H1 (cell line): ENCODE measurements around the gene KRTAP10-8. TPM values are rescaled to one million over a fixed set of nuclear protein-coding genes. Genes with fewer than 3 reads are reported as not detected.

Experiments used
- CTCF ChIA-PET: fragments of 300-600 bp; sonication (Branson Sonifier 250); formaldehyde crosslinking; loops from one replicate; lab custom pipeline; 2021; ENCODE audit not compliant: partially characterized antibody; lab: Charles Lee
- POLR2A ChIA-PET: fragments of 300-600 bp; sonication (Branson Sonifier 250); formaldehyde crosslinking; loops from one replicate; lab custom pipeline; 2021; ENCODE audit warnings: inconsistent platforms; ENCODE audit not compliant: partially characterized antibody; lab: Charles Lee
- DNase-seq, 2 experiments: peaks; one replicate each; pipeline versions ENCODE4 v3.0.0 to v3.0.0-alpha.2; 2010 to 2022; ENCODE audit warnings: low spot score in 2 of 2, low read depth in 1 of 2, mixed read lengths in 1 of 2
- FAIRE-seq: peaks from 2 replicates; lab custom pipeline; 2011; peaks lifted over from hg19 to GRCh38; lab: Jason Lieb, UNC
- H2AFZ ChIP-seq: 2 replicates; pipeline ENCODE4 v1.8.1; 2012; ENCODE audit warnings: low read length, inconsistent platforms
- H2AK5ac ChIP-seq: 2 replicates; pipeline ENCODE4 v1.6.1; 2013; ENCODE audit warnings: low read depth, low read length
- H2BK120ac ChIP-seq: replicated peaks from 2 replicates; pipeline ENCODE3; 2013; ENCODE audit warnings: low read depth, low read length, inconsistent platforms
- H2BK12ac ChIP-seq: 2 replicates; pipeline ENCODE4 v1.6.1; 2013; ENCODE audit warnings: low read depth, low read length
- H2BK15ac ChIP-seq: 2 replicates; pipeline ENCODE4 v1.6.1; 2013; ENCODE audit warnings: low read length
- H2BK20ac ChIP-seq: 2 replicates; pipeline ENCODE4 v1.6.1; 2013; ENCODE audit warnings: low read length
- H2BK5ac ChIP-seq: 2 replicates; pipeline ENCODE4 v1.6.1; 2013; ENCODE audit warnings: low read depth, low read length
- H3K14ac ChIP-seq: 2 replicates; pipeline ENCODE4 v1.6.1; 2013; ENCODE audit warnings: inconsistent platforms; ENCODE audit not compliant: insufficient read length
- H3K18ac ChIP-seq: 2 replicates; pipeline ENCODE4 v1.6.1; 2013; ENCODE audit warnings: low read length; ENCODE audit errors: extremely low read depth
- H3K23ac ChIP-seq: 2 replicates; pipeline ENCODE4 v1.6.1; 2013; ENCODE audit warnings: inconsistent platforms; ENCODE audit not compliant: insufficient read length
- H3K23me2 ChIP-seq: 2 replicates; pipeline ENCODE4 v1.6.1; 2013; ENCODE audit warnings: low read depth, low read length
- H3K27ac ChIP-seq: 2 replicates; pipeline ENCODE4 v1.6.1; 2011; ENCODE audit warnings: low read depth, low read length, inconsistent platforms
- H3K27me3 ChIP-seq, 4 experiments: replicated peaks in 1 of 4; 1 replicate in 1 of 4; 2 replicates in 3 of 4; pipeline versions ENCODE4 v1.6.1 to v1.8.1; 2011 to 2013; ENCODE audit warnings: low read length in 3 of 4, mild to moderate bottlenecking in 3 of 4, inconsistent platforms in 2 of 4, mixed read lengths in 2 of 4, moderate library complexity in 1 of 4; ENCODE audit not compliant: control insufficient read depth in 3 of 4, insufficient read depth in 3 of 4; ENCODE audit errors: extremely low read depth in 1 of 4
- H3K36me3 ChIP-seq, 4 experiments: 2 replicates each; pipeline versions ENCODE4 v1.6.1 to v1.8.1; 2011 to 2013; ENCODE audit warnings: mild to moderate bottlenecking in 4 of 4, low read length in 3 of 4, moderate library complexity in 2 of 4, control low read depth in 1 of 4, inconsistent platforms in 1 of 4; ENCODE audit not compliant: insufficient read depth in 4 of 4, control insufficient read depth in 2 of 4
- H3K4ac ChIP-seq: replicated peaks from 2 replicates; pipeline ENCODE3; 2013; ENCODE audit warnings: low read length, low read depth, mixed read lengths, inconsistent platforms; ENCODE audit not compliant: insufficient read length
- H3K4me1 ChIP-seq, 4 experiments: replicated peaks in 1 of 4; 1 replicate in 1 of 4; 2 replicates in 3 of 4; pipeline versions ENCODE4 v1.6.1 to v1.8.1; 2011 to 2013; ENCODE audit warnings: low read length in 3 of 4, inconsistent platforms in 2 of 4, mixed read lengths in 1 of 4; ENCODE audit not compliant: insufficient read depth in 4 of 4, control insufficient read depth in 3 of 4
- H3K4me2 ChIP-seq, 2 experiments: 2 replicates each; pipeline versions ENCODE4 v1.6.1 to v1.8.1; 2011 to 2013; ENCODE audit warnings: low read depth in 2 of 2, low read length in 2 of 2, control low read depth in 1 of 2, inconsistent platforms in 1 of 2, mild to moderate bottlenecking in 1 of 2; ENCODE audit not compliant: insufficient read depth in 1 of 2
- H3K4me3 ChIP-seq, 4 experiments: fragments of 200-600, 300-600 bp in 1 of 4; sonication (generic), shearing (Covaris generic), sonication (Bioruptor Twin) in 1 of 4; 2 replicates each; pipeline versions ENCODE4 v1.5.1 to v1.8.1; 2011 to 2016; ENCODE audit warnings: low read length in 4 of 4, low read depth in 3 of 4, control low read depth in 2 of 4, inconsistent platforms in 2 of 4, mild to moderate bottlenecking in 2 of 4, mixed read lengths in 1 of 4, moderate library complexity in 1 of 4; ENCODE audit not compliant: insufficient read depth in 2 of 4; ENCODE audit errors: extremely low read depth in 1 of 4
- H3K56ac ChIP-seq: replicated peaks from 2 replicates; pipeline ENCODE3; 2013; ENCODE audit warnings: low read depth, mild to moderate bottlenecking, mixed read lengths, low read length, inconsistent platforms; ENCODE audit not compliant: insufficient read length
- H3K79me1 ChIP-seq: 2 replicates; pipeline ENCODE4 v1.6.1; 2013; ENCODE audit warnings: low read depth, low read length, control low read depth
- H3K79me2 ChIP-seq, 2 experiments: 2 replicates each; pipeline versions ENCODE4 v1.6.1 to v1.8.1; 2012 to 2013; ENCODE audit warnings: low read length in 2 of 2, mild to moderate bottlenecking in 2 of 2, inconsistent platforms in 1 of 2; ENCODE audit not compliant: insufficient read depth in 2 of 2, control insufficient read depth in 1 of 2
- H3K9ac ChIP-seq, 4 experiments: replicated peaks in 1 of 4; 1 replicate in 1 of 4; 2 replicates in 3 of 4; pipeline versions ENCODE4 v1.6.1 to v1.8.1; 2011 to 2013; ENCODE audit warnings: low read depth in 3 of 4, low read length in 3 of 4, control low read depth in 2 of 4, mild to moderate bottlenecking in 2 of 4, moderate library complexity in 2 of 4, inconsistent platforms in 1 of 4; ENCODE audit errors: extremely low read depth in 1 of 4
- H3K9me3 ChIP-seq, 2 experiments: 2 replicates each; pipeline versions ENCODE4 v1.6.1 to v1.8.1; 2012 to 2013; ENCODE audit warnings: mild to moderate bottlenecking in 2 of 2, moderate library complexity in 2 of 2, control low read depth in 1 of 2, inconsistent platforms in 1 of 2, low read depth in 1 of 2, low read length in 1 of 2, mixed read lengths in 1 of 2; ENCODE audit not compliant: insufficient read depth in 2 of 2
- H4K20me1 ChIP-seq, 2 experiments: replicated peaks in 1 of 2; 2 replicates each; pipeline versions ENCODE3 to v1.8.1; 2011 to 2013; ENCODE audit warnings: inconsistent platforms in 2 of 2, low read length in 2 of 2, mild to moderate bottlenecking in 1 of 2; ENCODE audit not compliant: insufficient read depth in 2 of 2, control insufficient read depth in 1 of 2
- H4K5ac ChIP-seq: 2 replicates; pipeline ENCODE4 v1.6.1; 2013; ENCODE audit warnings: low read length, low read depth, mixed read lengths, inconsistent platforms; ENCODE audit not compliant: insufficient read length
- H4K8ac ChIP-seq: 2 replicates; pipeline ENCODE4 v1.8.0; 2013; ENCODE audit warnings: mild to moderate bottlenecking, moderate library complexity, low read length, inconsistent platforms; ENCODE audit not compliant: insufficient read depth; ENCODE audit errors: extremely low read depth
- H4K91ac ChIP-seq: replicated peaks from 2 replicates; pipeline ENCODE3; 2013; ENCODE audit warnings: low read length, mixed read lengths, inconsistent platforms; ENCODE audit not compliant: insufficient read length
- BRCA1 ChIP-seq: IDR thresholded peaks from 2 replicates; pipeline ENCODE4 v1.6.1; 2012; ENCODE audit warnings: low read depth, low read length, improper control_type of control experiment
- KDM5A ChIP-seq: fragments of 200-600 bp; IDR thresholded peaks from 2 replicates; pipeline ENCODE4 v1.7.1; 2012; ENCODE audit warnings: mild to moderate bottlenecking, low read length, inconsistent platforms, mixed read lengths
- MAFK ChIP-seq: IDR thresholded peaks from 2 replicates; pipeline ENCODE4 v1.6.1; 2012; ENCODE audit warnings: low read depth, mild to moderate bottlenecking, improper control_type of control experiment, low read length
- SIN3A ChIP-seq, 2 experiments: IDR thresholded peaks in 1 of 2; conservative IDR thresholded peaks in 1 of 2; 2 replicates each; pipeline ENCODE4 v1.6.1; 2011 to 2012; ENCODE audit warnings: low read length in 2 of 2, improper control_type of control experiment in 1 of 2, low read depth in 1 of 2, mild to moderate bottlenecking in 1 of 2
- whole genome bisulfite sequencing, 2 experiments: shearing (Covaris generic) in 1 of 2; methylation state at CpG; one replicate each; pipeline versions ENCODE4 v1.1.6 to v1.1.7; 2013 to 2015; ENCODE audit warnings: low lambda C conversion rate in 2 of 2, mixed read lengths in 2 of 2, inconsistent platforms in 1 of 2, low coverage in 1 of 2, missing lambda C conversion rate in 1 of 2; ENCODE audit not compliant: insufficient replicate concordance in 2 of 2, insufficient coverage in 1 of 2, insufficient read length in 1 of 2; ENCODE audit errors: extremely low coverage in 1 of 2, missing lambda C conversion rate in 1 of 2; 5-methylcytosine and 5-hydroxymethylcytosine counted together
- polyA plus RNA-seq, 7 experiments: library from polyadenylated mRNA; depleted of rRNA in 3 of 7; stranded (reverse) in 5 of 7; unstranded in 2 of 7; fragments of >200 nt in 5 of 7; fragments of 200-250 nt in 2 of 7; gene quantifications; 1 replicate in 5 of 7; 2 replicates in 1 of 7; 4 replicates in 1 of 7; pipeline versions ENCODE4 v1.2.1 to v1.2.3, GENCODE V29; 2011 to 2013; ENCODE audit warnings: missing spikeins in 2 of 7, mixed read lengths in 2 of 7
- total RNA-seq: library from RNA; stranded (reverse); fragmentation: NEBNext Ultra II Directional; extraction: Animal tissue kit (Norgen Biotek cat#: 25700); gene quantifications from 2 replicates; pipeline ENCODE4 v1.2.1, GENCODE V29; 2021
- TF ChIP-seq, protein P1 (sequence below): IDR thresholded peaks from 2 replicates; pipeline ENCODE4 v1.6.1; 2012; ENCODE audit warnings: inconsistent platforms

The KRTAP10-8 gene
- total and polyA plus RNA-seq, 2 of the 8 experiments (the other 6 are each of a cell fraction or from before 2014, with no cell fraction given), result not detected

DNA sequence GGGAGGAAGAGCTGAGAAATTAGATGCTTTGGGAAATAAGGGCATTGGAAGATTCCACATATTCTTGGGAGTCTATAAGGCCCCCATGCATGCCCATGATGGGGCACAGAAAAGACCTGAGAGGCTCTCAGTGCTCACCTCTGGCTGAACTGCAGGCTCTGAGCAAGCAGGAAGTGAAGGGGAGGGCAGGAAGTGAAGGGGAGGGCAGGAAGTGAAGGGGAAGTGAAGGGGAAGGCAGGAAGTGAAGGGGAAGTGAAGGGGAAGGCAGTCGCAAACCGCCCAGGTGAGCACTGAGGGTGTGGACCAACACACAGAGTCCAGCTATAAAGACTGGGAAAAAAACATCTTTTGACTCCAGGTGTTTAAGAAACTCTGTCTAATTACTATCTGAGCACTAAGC is 18.6 kb downstream of the KRTAP10-8 start:
- no peak overlapping the region for H3K23ac ChIP-seq
- no peak for FAIRE-seq
- no peak overlapping the region for H2BK15ac ChIP-seq
- no peak for DNase-seq
- no peak overlapping the region for H2AFZ ChIP-seq
- no peaks in the 10 kb centered on the region for H3K79me2 ChIP-seq
- H3K4me2 ChIP-seq, result no peak overlapping the region
- no peak overlapping the region for H4K91ac ChIP-seq
- no peak overlapping the region for H3K9ac ChIP-seq
- H3K14ac ChIP-seq, result no peak overlapping the region
- no peaks in the 10 kb centered on the region for H3K36me3 ChIP-seq
- no peak overlapping the region for H4K8ac ChIP-seq
- no peak overlapping the region for H2AK5ac ChIP-seq
- H3K27me3 ChIP-seq, result no peaks in the 10 kb centered on the region
- no peaks in the 10 kb centered on the region for H4K20me1 ChIP-seq
- TF ChIP-seq BRCA1, result no peak
- TF ChIP-seq MAFK, result no peak
- TF ChIP-seq, protein P1, sequence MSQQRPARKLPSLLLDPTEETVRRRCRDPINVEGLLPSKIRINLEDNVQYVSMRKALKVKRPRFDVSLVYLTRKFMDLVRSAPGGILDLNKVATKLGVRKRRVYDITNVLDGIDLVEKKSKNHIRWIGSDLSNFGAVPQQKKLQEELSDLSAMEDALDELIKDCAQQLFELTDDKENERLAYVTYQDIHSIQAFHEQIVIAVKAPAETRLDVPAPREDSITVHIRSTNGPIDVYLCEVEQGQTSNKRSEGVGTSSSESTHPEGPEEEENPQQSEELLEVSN, result no peak
- no peak for TF ChIP-seq SIN3A (conservative IDR thresholded peaks at IDR 0.05 in 1 of 2, IDR thresholded peaks at IDR 0.05 in 1 of 2; ENCODE audit: low read depth in 1 of 2, low read length in 2 of 2)
- TF ChIP-seq KDM5A, result no peak
- TF ChIP-seq, all 59 proteins: peak for 0
- POLR2A ChIA-PET, result no interaction called here
- WGBS, 2 experiments, result 100% methylated on average over 2 of the region's 2 CpGs; no CpG with 5 or more reads in 1 of the 2 experiments
- Histone ChIP-seq H2BK20ac (no peak overlapping the region), H3K27ac (no peak overlapping the region), H3K23me2 (no peaks in the 10 kb centered on the region), H3K9me3 (peaks cover 0 to 4% of the 10 kb centered on the region in 2 experiments; a peak in 1 of 4 replicates), H3K79me1 (no peaks in the 10 kb centered on the region), H2BK12ac (no peak overlapping the region), H3K4me1 (no peaks in the 10 kb centered on the region; a peak in 1 of 7 replicates), H3K4ac (no peak overlapping the region), H3K56ac (no peak overlapping the region), H4K5ac (no peak overlapping the region), H3K18ac (no peak overlapping the region), H3K4me3 (no peak overlapping the region), H2BK5ac (no peak overlapping the region), H2BK120ac (no peak overlapping the region)
- CTCF ChIA-PET, result interaction anchor here (1.2 to 1.8 kb wide), 3 partner anchors 13 to 172 kb away, joined by 3 to 5 read pairs (median 3); no protein-coding TSS in a partner anchor
